ENCODE results near the gene GCK.

GRCh38 chr7:44172803-44173424 is 16.3 kb downstream of the GCK start:
- TF ChIP-seq CTCF (IDR thresholded peaks at IDR 0.05) = no peak
- TF ChIP-seq POLR2A (IDR thresholded peaks at IDR 0.05) = no peak
